HG03558 (cell line): ENCODE measurements around the gene BCAS1.

Source experiments
- ATAC-seq: cut with Tn5 transposase; IDR thresholded peaks from one replicate; pipeline ENCODE4 v1.9.1; 2021; ENCODE audit warnings: moderate number of reproducible peaks; ENCODE audit not compliant: unreplicated experiment; ENCODE audit errors: extremely low read depth

BCAS1 gene

GRCh38 chr20:53950578-53950977 is 119.8 kb downstream of the BCAS1 start:
- ATAC-seq = no peak

- no peak for ATAC-seq
Observed at GRCh38 chr20:53950031-53950430, 120.4 kb downstream of the BCAS1 start.

GRCh38 chr20:53949319-53949839 is 121.0 kb downstream of the BCAS1 start:
- ATAC-seq = no peak

GRCh38 chr20:53948383-53949318 is 121.7 kb downstream of the BCAS1 start:
- ATAC-seq = no peak

GRCh38 chr20:53947501-53948195 is 122.7 kb downstream of the BCAS1 start:
- no peak for ATAC-seq

- ATAC-seq = no peak
Observed at GRCh38 chr20:53946106-53946505, 124.3 kb downstream of the BCAS1 start.

- no peak for ATAC-seq
Observed at GRCh38 chr20:53945478-53945877, 124.9 kb downstream of the BCAS1 start.

- no peak for ATAC-seq
Observed at GRCh38 chr20:53944796-53945195, 125.6 kb downstream of the BCAS1 start.

- no peak for ATAC-seq
Observed at GRCh38 chr20:53943522-53944291, 126.7 kb downstream of the BCAS1 start.

- no peak for ATAC-seq
Observed at GRCh38 chr20:53942973-53943372, 127.4 kb downstream of the BCAS1 start.

GRCh38 chr20:53942472-53942816 is 128.0 kb downstream of the BCAS1 start:
- ATAC-seq = no peak

- no peak for ATAC-seq
Observed at GRCh38 chr20:53941680-53942471, 128.5 kb downstream of the BCAS1 start.

- ATAC-seq = no peak
Observed at GRCh38 chr20:53940907-53941545, 129.4 kb downstream of the BCAS1 start.

- no peak for ATAC-seq
Observed at GRCh38 chr20:53940360-53940702, 130.1 kb downstream of the BCAS1 start.

GRCh38 chr20:53939572-53940359 is 130.6 kb downstream of the BCAS1 start:
- peak; percentile 52 for ATAC-seq

- no peak for ATAC-seq
Observed at GRCh38 chr20:53939190-53939571, 131.2 kb downstream of the BCAS1 start.

GRCh38 chr20:53938739-53939138 is 131.7 kb downstream of the BCAS1 start:
- ATAC-seq = no peak

GRCh38 chr20:53937929-53938367 is 132.4 kb downstream of the BCAS1 start:
- no peak for ATAC-seq

GRCh38 chr20:53937339-53937741 is 133.1 kb downstream of the BCAS1 start:
- ATAC-seq = no peak
